AG04450 (cell line): ENCODE data around the gene TEDC1. TPM values are rescaled to one million over a fixed set of nuclear protein-coding genes. Genes with fewer than 3 reads are reported as not detected.

Experiments
- CTCF ChIA-PET: fragments of 300-600, 350-600 bp; formaldehyde crosslinking; extraction: SDS; loops from one replicate; lab custom pipeline; 2022; ENCODE audit warnings: antibody characterized with exemption, inconsistent platforms; lab: Charles Lee
- POLR2A ChIA-PET: fragments of 350-600 bp; formaldehyde crosslinking; extraction: SDS; loops from one replicate; lab custom pipeline; 2021; ENCODE audit warnings: antibody characterized with exemption, inconsistent platforms; lab: Yijun Ruan, JAX
- DNase-seq: peaks from one replicate; pipeline ENCODE4 v3.0.0-alpha.2; 2011; ENCODE audit warnings: low read depth, low spot score
- H3K27ac ChIP-seq: one replicate; pipeline ENCODE4 v1.5.1; 2012; ENCODE audit warnings: low read depth, low read length, control low read depth
- H3K27me3 ChIP-seq: one replicate; pipeline ENCODE4 v1.6.0; 2012; ENCODE audit warnings: low read length; ENCODE audit not compliant: control insufficient read depth, insufficient read depth
- H3K4me3 ChIP-seq: 2 replicates; pipeline ENCODE4 v1.5.1; 2011; ENCODE audit warnings: mild to moderate bottlenecking, low read depth, low read length, control low read depth
- H3K9me3 ChIP-seq: 2 replicates; pipeline ENCODE4 v1.5.1; 2012; ENCODE audit warnings: low read length; ENCODE audit not compliant: control insufficient read depth, insufficient read depth
- CTCF ChIP-seq: IDR thresholded peaks from 2 replicates; pipeline ENCODE4 v1.5.1; 2011; ENCODE audit warnings: low read depth, low read length, control low read depth, inconsistent platforms
- polyA plus RNA-seq: library from polyadenylated mRNA; depleted of rRNA; stranded (reverse); fragments of >200 nt; gene quantifications from 2 replicates; pipeline ENCODE4 v1.2.3, GENCODE V29; 2011

TEDC1 gene
- polyA plus RNA-seq, 1 experiment, result 1.7 TPM

DNA sequence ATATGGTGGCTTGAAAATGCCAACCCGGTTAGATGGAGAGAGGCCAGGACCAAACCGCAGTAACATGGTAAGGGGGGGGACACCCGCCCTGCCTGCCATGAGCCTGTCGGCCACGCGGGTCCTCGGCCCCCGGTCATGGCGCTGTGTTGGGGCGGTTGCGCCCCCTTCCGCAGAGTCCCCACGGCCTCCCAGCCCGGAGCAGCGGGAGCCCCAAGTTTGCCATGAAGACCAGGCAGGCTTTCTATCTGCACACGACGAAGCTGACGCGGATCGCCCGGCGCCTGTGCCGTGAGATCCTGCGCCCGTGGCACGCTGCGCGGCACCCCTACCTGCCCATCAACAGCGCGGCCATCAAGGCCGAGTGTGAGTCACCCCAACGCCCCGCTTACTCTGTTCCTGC is 26.5 kb upstream of the TEDC1 start:
- CTCF ChIA-PET, result no interaction called here
- Histone ChIP-seq H3K27ac (no peak overlapping the region), H3K4me3 (no peak overlapping the region), H3K9me3 (no peaks in the 10 kb centered on the region; the same call in 1 of the 2 replicates), H3K27me3 (no peaks in the 10 kb centered on the region)
- no peak for DNase-seq
- TF ChIP-seq CTCF, result no peak
- POLR2A ChIA-PET, result no interaction called here

DNA sequence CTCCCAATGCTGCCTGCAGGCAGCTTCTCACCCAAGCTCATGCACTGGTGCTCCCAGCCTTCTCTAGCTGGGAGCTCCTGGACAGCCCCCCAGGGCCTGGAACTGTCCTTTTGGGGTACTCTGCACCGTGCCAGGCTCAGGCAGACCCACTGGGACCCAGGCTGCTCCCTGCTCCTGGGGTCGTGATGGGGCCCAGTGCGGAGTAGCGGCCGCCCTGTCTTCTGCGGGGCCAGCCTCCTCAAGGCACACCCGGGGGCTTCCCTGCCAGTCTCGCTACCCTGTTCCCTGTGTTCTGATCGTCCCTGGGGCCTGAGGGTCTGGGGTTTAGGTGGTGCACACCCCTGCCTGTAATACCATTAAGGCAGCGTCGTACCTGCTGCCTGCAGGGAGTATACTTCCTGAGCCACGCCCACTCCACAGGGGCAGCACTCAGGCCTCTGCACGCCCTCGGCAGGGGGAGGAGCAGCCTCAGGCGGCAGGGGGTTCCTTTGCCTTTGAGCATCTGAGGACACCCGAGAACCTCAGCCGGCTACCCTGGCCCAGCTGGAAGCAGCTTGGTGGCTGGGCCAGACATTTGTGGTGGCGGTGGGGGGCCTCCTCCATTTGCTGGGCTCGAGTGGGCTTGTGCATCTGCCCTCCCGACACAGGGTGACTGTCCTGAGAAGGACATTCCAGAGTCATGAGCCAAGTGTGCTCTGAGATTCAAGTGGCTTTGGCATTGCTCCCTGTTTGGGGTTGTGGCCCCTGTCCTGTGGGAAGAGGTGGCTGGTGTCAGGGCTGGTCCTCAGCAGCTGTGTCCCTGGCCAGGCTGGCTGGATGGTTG is 25.6 kb upstream of the TEDC1 start:
- no peaks in the 10 kb centered on the region for H3K27me3 ChIP-seq
- DNase-seq, result no peak
- no peak for TF ChIP-seq CTCF
- ChIA-PET CTCF (no interaction called here), POLR2A (no interaction called here)
- H3K27ac ChIP-seq, result no peak overlapping the region
- H3K4me3 ChIP-seq, result no peak overlapping the region
- no peaks in the 10 kb centered on the region; the same call in 1 of the 2 replicates for H3K9me3 ChIP-seq

GRCh38 chr14:105466531-105467248 is 24.4 kb upstream of the TEDC1 start:
- no peak for TF ChIP-seq CTCF
- no peaks in the 10 kb centered on the region; the same call in 1 of the 2 replicates for H3K9me3 ChIP-seq
- no peak for DNase-seq
- no peaks in the 10 kb centered on the region for H3K27me3 ChIP-seq
- H3K27ac ChIP-seq, result no peak overlapping the region
- CTCF ChIA-PET, result interaction anchor here (7.4 kb wide), 1 partner anchor 15 kb away, joined by 37 read pairs; no protein-coding TSS in a partner anchor
- POLR2A ChIA-PET, result no interaction called here
- no peak overlapping the region for H3K4me3 ChIP-seq

GRCh38 chr14:105467249-105467941 is 23.7 kb upstream of the TEDC1 start:
- no peaks in the 10 kb centered on the region; the same call in 1 of the 2 replicates for H3K9me3 ChIP-seq
- ChIA-PET POLR2A (interaction anchor here (0.6 kb wide), 1 partner anchor 33 kb away, joined by 3 read pairs; no protein-coding TSS in a partner anchor), CTCF (interaction anchor here (7.4 kb wide), 1 partner anchor 14 kb away, joined by 37 read pairs; no protein-coding TSS in a partner anchor)
- H3K4me3 ChIP-seq, result no peak overlapping the region
- H3K27me3 ChIP-seq, result no peaks in the 10 kb centered on the region
- DNase-seq, result no peak
- no peak overlapping the region for H3K27ac ChIP-seq
- no peak for TF ChIP-seq CTCF
